Measurements from ENCODE around the gene MTUS2.
A peak's percentile ranks its signal among the peaks of the same experiment; 100 is the strongest.

MTUS2 gene

DNA sequence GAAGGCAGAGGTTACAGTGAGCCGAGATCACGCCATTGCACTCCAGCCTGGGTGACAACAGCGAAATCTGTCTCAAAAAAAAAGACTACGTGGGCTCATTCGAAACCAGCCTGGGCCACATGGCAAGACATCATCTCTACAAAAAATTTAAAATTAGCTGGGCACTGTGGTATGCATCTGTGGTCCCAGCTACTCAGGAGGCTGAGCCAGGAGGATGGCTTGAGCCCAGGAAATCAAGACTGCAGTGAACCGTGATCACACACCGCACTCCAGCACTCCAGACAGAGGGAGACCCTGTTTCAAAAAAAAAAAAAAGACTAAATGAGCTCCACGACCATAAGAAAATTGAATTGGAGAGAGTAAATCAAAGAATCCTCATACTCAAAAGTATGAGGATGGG is 722.2 kb downstream of the MTUS2 start:
- TF ChIP-seq, protein P1, sequence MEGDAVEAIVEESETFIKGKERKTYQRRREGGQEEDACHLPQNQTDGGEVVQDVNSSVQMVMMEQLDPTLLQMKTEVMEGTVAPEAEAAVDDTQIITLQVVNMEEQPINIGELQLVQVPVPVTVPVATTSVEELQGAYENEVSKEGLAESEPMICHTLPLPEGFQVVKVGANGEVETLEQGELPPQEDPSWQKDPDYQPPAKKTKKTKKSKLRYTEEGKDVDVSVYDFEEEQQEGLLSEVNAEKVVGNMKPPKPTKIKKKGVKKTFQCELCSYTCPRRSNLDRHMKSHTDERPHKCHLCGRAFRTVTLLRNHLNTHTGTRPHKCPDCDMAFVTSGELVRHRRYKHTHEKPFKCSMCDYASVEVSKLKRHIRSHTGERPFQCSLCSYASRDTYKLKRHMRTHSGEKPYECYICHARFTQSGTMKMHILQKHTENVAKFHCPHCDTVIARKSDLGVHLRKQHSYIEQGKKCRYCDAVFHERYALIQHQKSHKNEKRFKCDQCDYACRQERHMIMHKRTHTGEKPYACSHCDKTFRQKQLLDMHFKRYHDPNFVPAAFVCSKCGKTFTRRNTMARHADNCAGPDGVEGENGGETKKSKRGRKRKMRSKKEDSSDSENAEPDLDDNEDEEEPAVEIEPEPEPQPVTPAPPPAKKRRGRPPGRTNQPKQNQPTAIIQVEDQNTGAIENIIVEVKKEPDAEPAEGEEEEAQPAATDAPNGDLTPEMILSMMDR (conservative IDR thresholded peaks at IDR 0.05; ENCODE audit: low read length): no peak
- no peak for TF ChIP-seq EZH2phosphoT487 (IDR thresholded peaks at IDR 0.05; ENCODE audit: borderline replicate concordance)
- Histone ChIP-seq H3K9me3 (ENCODE audit: insufficient read depth, low read depth, low read length) (no peaks in the 10 kb centered on the region), H3K4me3 (ENCODE audit: low read length, poor library complexity, severe bottlenecking) (no peak overlapping the region), H3K9ac (ENCODE audit: low read depth, low read length, poor library complexity, severe bottlenecking) (no peak overlapping the region), H3K4me1 (ENCODE audit: insufficient read depth, low read length, poor library complexity, severe bottlenecking) (no peaks in the 10 kb centered on the region), H3K9me2 (replicated peaks; ENCODE audit: low read depth, low read length) (no peaks in the 10 kb centered on the region), H4K20me1 (ENCODE audit: insufficient read depth, low read length, poor library complexity, severe bottlenecking) (peaks cover 49% of the 10 kb centered on the region), H3K4me2 (ENCODE audit: low read depth, low read length, poor library complexity, severe bottlenecking) (no peak overlapping the region), H3K36me3 (ENCODE audit: insufficient read depth, low read length) (peaks cover 49% of the 10 kb centered on the region; the same call in 1 of the 2 replicates), H2AFZ (ENCODE audit: low read length) (no peak overlapping the region), H3K79me2 (ENCODE audit: insufficient read depth, low read length) (peaks cover 81% of the 10 kb centered on the region), H3K27me3 (ENCODE audit: insufficient read depth, low read length, poor library complexity, severe bottlenecking) (no peaks in the 10 kb centered on the region), H3F3A (ENCODE audit: low read depth) (no peaks in the 10 kb centered on the region)

GRCh38 chr13:29543230-29544215 is 723.4 kb downstream of the MTUS2 start:
- Histone ChIP-seq H3K27me3 (ENCODE audit: insufficient read depth, low read length, poor library complexity, severe bottlenecking) (no peaks in the 10 kb centered on the region), H3K79me2 (ENCODE audit: insufficient read depth, low read length) (peaks cover 87% of the 10 kb centered on the region), H2AFZ (ENCODE audit: low read length) (no peak overlapping the region), H4K20me1 (ENCODE audit: insufficient read depth, low read length, poor library complexity, severe bottlenecking) (peaks cover 53% of the 10 kb centered on the region), H3K4me1 (ENCODE audit: insufficient read depth, low read length, poor library complexity, severe bottlenecking) (no peaks in the 10 kb centered on the region), H3K36me3 (ENCODE audit: insufficient read depth, low read length) (peaks cover 56% of the 10 kb centered on the region; the same call in 1 of the 2 replicates), H3K9me2 (replicated peaks; ENCODE audit: low read depth, low read length) (no peaks in the 10 kb centered on the region), H3K9ac (ENCODE audit: low read depth, low read length, poor library complexity, severe bottlenecking) (no peak overlapping the region), H3K4me2 (ENCODE audit: low read depth, low read length, poor library complexity, severe bottlenecking) (no peak overlapping the region), H3K4me3 (ENCODE audit: low read length, poor library complexity, severe bottlenecking) (no peak overlapping the region), H3K9me3 (ENCODE audit: insufficient read depth, low read depth, low read length) (no peaks in the 10 kb centered on the region), H3F3A (ENCODE audit: low read depth) (no peaks in the 10 kb centered on the region)
- TF ChIP-seq, protein P1 (conservative IDR thresholded peaks at IDR 0.05; ENCODE audit: low read length): peak; percentile 29; the same call in 1 of the 2 replicates
- TF ChIP-seq EZH2phosphoT487 (IDR thresholded peaks at IDR 0.05; ENCODE audit: borderline replicate concordance): no peak

GRCh38 chr13:29545988-29546387 is 725.8 kb downstream of the MTUS2 start:
- Histone ChIP-seq H3K79me2 (ENCODE audit: insufficient read depth, low read length) (peaks cover 84% of the 10 kb centered on the region), H3K9me2 (replicated peaks; ENCODE audit: low read depth, low read length) (no peaks in the 10 kb centered on the region), H3K4me3 (ENCODE audit: low read length, poor library complexity, severe bottlenecking) (no peak overlapping the region), H3K9ac (ENCODE audit: low read depth, low read length, poor library complexity, severe bottlenecking) (no peak overlapping the region), H3F3A (ENCODE audit: low read depth) (no peaks in the 10 kb centered on the region), H3K9me3 (ENCODE audit: insufficient read depth, low read depth, low read length) (no peaks in the 10 kb centered on the region), H3K36me3 (ENCODE audit: insufficient read depth, low read length) (peaks cover 58% of the 10 kb centered on the region; the same call in 1 of the 2 replicates), H3K4me1 (ENCODE audit: insufficient read depth, low read length, poor library complexity, severe bottlenecking) (no peaks in the 10 kb centered on the region), H3K27me3 (ENCODE audit: insufficient read depth, low read length, poor library complexity, severe bottlenecking) (no peaks in the 10 kb centered on the region), H3K4me2 (ENCODE audit: low read depth, low read length, poor library complexity, severe bottlenecking) (no peak overlapping the region), H2AFZ (ENCODE audit: low read length) (no peak overlapping the region), H4K20me1 (ENCODE audit: insufficient read depth, low read length, poor library complexity, severe bottlenecking) (peaks cover 53% of the 10 kb centered on the region)
- TF ChIP-seq, protein P1 (conservative IDR thresholded peaks at IDR 0.05; ENCODE audit: low read length): no peak
- no peak for TF ChIP-seq EZH2phosphoT487 (IDR thresholded peaks at IDR 0.05; ENCODE audit: borderline replicate concordance)
